ENCODE results near the gene IL17RD. TPM values are rescaled to one million over a fixed set of nuclear protein-coding genes. Genes with fewer than 3 reads are reported as not detected.
"Not testable (repeated sequence)": the region's sequence is repeated elsewhere in the genome, so short reads cannot be mapped to it uniquely, and the experiment has no call there.

IL17RD gene
- total RNA-seq, 1 donor from 2014 or later = 2.9 TPM

GRCh38 chr3:57088503-57088902 lies 76.7 kb downstream of the IL17RD start:
- Mint-ChIP-seq H3K36me3 (ENCODE audit: unreplicated experiment) (no peaks in the 10 kb centered on the region), H3K4me3 (ENCODE audit: unreplicated experiment) (no peak overlapping the region), H3K27me3 (ENCODE audit: unreplicated experiment) (no peaks in the 10 kb centered on the region), H3K27ac (ENCODE audit: unreplicated experiment) (no peak overlapping the region), H3K9me3 (ENCODE audit: unreplicated experiment) (no peaks in the 10 kb centered on the region), H3K4me1 (ENCODE audit: unreplicated experiment) (peaks cover 3% of the 10 kb centered on the region)
- no peak for TF ChIP-seq CTCF (IDR thresholded peaks at IDR 0.05)
- no peak for DNase-seq (ENCODE audit: extremely low spot score, unreplicated experiment)

- peaks cover 3% of the 10 kb centered on the region for H3K4me1 Mint-ChIP-seq (ENCODE audit: unreplicated experiment)
- H3K4me3 Mint-ChIP-seq (ENCODE audit: unreplicated experiment) = no peak overlapping the region
- TF ChIP-seq CTCF (IDR thresholded peaks at IDR 0.05) = no peak
- H3K36me3 Mint-ChIP-seq (ENCODE audit: unreplicated experiment) = no peaks in the 10 kb centered on the region
- H3K27me3 Mint-ChIP-seq (ENCODE audit: unreplicated experiment) = no peaks in the 10 kb centered on the region
- no peak for DNase-seq (ENCODE audit: extremely low spot score, unreplicated experiment)
- no peak overlapping the region for H3K27ac Mint-ChIP-seq (ENCODE audit: unreplicated experiment)
- H3K9me3 Mint-ChIP-seq (ENCODE audit: unreplicated experiment) = no peaks in the 10 kb centered on the region
Measured at GRCh38 chr3:57087361-57088092, 77.6 kb downstream of the IL17RD start.

- TF ChIP-seq CTCF (IDR thresholded peaks at IDR 0.05) = no peak
- Mint-ChIP-seq H3K4me3 (ENCODE audit: unreplicated experiment) (no peak overlapping the region), H3K4me1 (ENCODE audit: unreplicated experiment) (peaks cover 3% of the 10 kb centered on the region), H3K27me3 (ENCODE audit: unreplicated experiment) (no peaks in the 10 kb centered on the region), H3K27ac (ENCODE audit: unreplicated experiment) (no peak overlapping the region), H3K36me3 (ENCODE audit: unreplicated experiment) (no peaks in the 10 kb centered on the region), H3K9me3 (ENCODE audit: unreplicated experiment) (no peaks in the 10 kb centered on the region)
- DNase-seq (ENCODE audit: extremely low spot score, unreplicated experiment) = no peak
Measured at GRCh38 chr3:57086201-57086600, 79.0 kb downstream of the IL17RD start.

GRCh38 chr3:57085211-57085610 lies 79.9 kb downstream of the IL17RD start:
- Mint-ChIP-seq H3K27me3 (ENCODE audit: unreplicated experiment) (peaks cover 6% of the 10 kb centered on the region), H3K36me3 (ENCODE audit: unreplicated experiment) (no peaks in the 10 kb centered on the region), H3K27ac (ENCODE audit: unreplicated experiment) (no peak overlapping the region), H3K9me3 (ENCODE audit: unreplicated experiment) (no peaks in the 10 kb centered on the region), H3K4me1 (ENCODE audit: unreplicated experiment) (peaks cover 3% of the 10 kb centered on the region), H3K4me3 (ENCODE audit: unreplicated experiment) (no peak overlapping the region)
- no peak for DNase-seq (ENCODE audit: extremely low spot score, unreplicated experiment)
- TF ChIP-seq CTCF (IDR thresholded peaks at IDR 0.05) = no peak

GRCh38 chr3:57083266-57083995 lies 81.7 kb downstream of the IL17RD start:
- H3K4me3 Mint-ChIP-seq (ENCODE audit: unreplicated experiment); H3K27ac Mint-ChIP-seq (ENCODE audit: unreplicated experiment); H3K4me1 Mint-ChIP-seq (ENCODE audit: unreplicated experiment); H3K36me3 Mint-ChIP-seq (ENCODE audit: unreplicated experiment); H3K27me3 Mint-ChIP-seq (ENCODE audit: unreplicated experiment); DNase-seq (ENCODE audit: extremely low spot score, unreplicated experiment); H3K9me3 Mint-ChIP-seq (ENCODE audit: unreplicated experiment): not testable (repeated sequence)

All from osteocyte (in vitro differentiated cells).